AG04450 (cell line): ENCODE measurements around the gene ZDHHC14. TPM values are rescaled to one million over a fixed set of nuclear protein-coding genes. Genes with fewer than 3 reads are reported as not detected.

Experiments used
- CTCF ChIA-PET: fragments of 300-600, 350-600 bp; formaldehyde crosslinking; extraction: SDS; loops from one replicate; lab custom pipeline; 2022; ENCODE audit warnings: antibody characterized with exemption, inconsistent platforms; lab: Charles Lee
- POLR2A ChIA-PET: fragments of 350-600 bp; formaldehyde crosslinking; extraction: SDS; loops from one replicate; lab custom pipeline; 2021; ENCODE audit warnings: antibody characterized with exemption, inconsistent platforms; lab: Yijun Ruan, JAX
- DNase-seq: peaks from one replicate; pipeline ENCODE4 v3.0.0-alpha.2; 2011; ENCODE audit warnings: low read depth, low spot score
- H3K27ac ChIP-seq: one replicate; pipeline ENCODE4 v1.5.1; 2012; ENCODE audit warnings: low read depth, low read length, control low read depth
- H3K27me3 ChIP-seq: one replicate; pipeline ENCODE4 v1.6.0; 2012; ENCODE audit warnings: low read length; ENCODE audit not compliant: control insufficient read depth, insufficient read depth
- H3K4me3 ChIP-seq: 2 replicates; pipeline ENCODE4 v1.5.1; 2011; ENCODE audit warnings: mild to moderate bottlenecking, low read depth, low read length, control low read depth
- H3K9me3 ChIP-seq: 2 replicates; pipeline ENCODE4 v1.5.1; 2012; ENCODE audit warnings: low read length; ENCODE audit not compliant: control insufficient read depth, insufficient read depth
- polyA plus RNA-seq: library from polyadenylated mRNA; depleted of rRNA; stranded (reverse); fragments of >200 nt; gene quantifications from 2 replicates; pipeline ENCODE4 v1.2.3, GENCODE V29; 2011
- TF ChIP-seq, protein P1 (sequence below): IDR thresholded peaks from 2 replicates; pipeline ENCODE4 v1.5.1; 2011; ENCODE audit warnings: low read depth, low read length, control low read depth, inconsistent platforms

The ZDHHC14 gene
- polyA plus RNA-seq, 1 experiment, result 2.2 TPM

DNA sequence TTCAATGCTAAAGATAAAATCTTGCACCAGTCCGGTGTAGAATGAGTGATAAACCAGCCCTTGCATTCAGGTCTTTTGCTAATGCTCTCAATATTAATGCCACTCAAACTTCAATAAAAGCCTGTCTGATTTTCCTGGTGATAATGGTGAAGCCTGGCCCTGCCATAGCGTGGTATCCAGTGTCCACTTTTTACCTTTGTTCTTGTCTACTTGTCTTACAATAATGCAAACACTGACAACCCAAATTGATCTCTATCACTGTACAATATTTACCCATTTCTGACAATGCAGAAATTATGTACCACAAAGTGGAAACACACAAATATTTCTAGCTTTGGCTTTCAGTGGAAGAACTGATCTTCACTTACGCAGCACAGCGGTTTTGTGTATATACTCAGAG is 189.1 kb downstream of the ZDHHC14 start:
- TF ChIP-seq, protein P1, sequence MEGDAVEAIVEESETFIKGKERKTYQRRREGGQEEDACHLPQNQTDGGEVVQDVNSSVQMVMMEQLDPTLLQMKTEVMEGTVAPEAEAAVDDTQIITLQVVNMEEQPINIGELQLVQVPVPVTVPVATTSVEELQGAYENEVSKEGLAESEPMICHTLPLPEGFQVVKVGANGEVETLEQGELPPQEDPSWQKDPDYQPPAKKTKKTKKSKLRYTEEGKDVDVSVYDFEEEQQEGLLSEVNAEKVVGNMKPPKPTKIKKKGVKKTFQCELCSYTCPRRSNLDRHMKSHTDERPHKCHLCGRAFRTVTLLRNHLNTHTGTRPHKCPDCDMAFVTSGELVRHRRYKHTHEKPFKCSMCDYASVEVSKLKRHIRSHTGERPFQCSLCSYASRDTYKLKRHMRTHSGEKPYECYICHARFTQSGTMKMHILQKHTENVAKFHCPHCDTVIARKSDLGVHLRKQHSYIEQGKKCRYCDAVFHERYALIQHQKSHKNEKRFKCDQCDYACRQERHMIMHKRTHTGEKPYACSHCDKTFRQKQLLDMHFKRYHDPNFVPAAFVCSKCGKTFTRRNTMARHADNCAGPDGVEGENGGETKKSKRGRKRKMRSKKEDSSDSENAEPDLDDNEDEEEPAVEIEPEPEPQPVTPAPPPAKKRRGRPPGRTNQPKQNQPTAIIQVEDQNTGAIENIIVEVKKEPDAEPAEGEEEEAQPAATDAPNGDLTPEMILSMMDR, result no peak
- no peak for DNase-seq
- POLR2A ChIA-PET, result no interaction called here

DNA sequence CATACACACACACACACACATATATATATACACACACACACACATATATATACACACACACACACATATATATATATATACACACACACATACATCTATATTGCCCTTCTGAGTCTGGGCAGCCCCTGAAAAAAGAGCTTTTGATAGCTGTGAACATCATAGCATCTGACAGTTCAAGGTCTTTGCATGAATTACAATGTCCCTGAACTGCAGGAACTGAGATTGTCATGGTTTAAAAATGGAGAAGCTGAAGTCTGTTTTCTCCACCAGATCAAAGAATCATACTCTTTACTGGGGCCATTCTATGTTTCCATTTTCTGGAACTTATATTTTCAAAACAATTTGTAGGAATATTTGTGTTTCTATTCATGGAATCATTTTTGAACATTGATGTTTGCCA is 189.8 kb downstream of the ZDHHC14 start:
- CTCF ChIA-PET, result no interaction called here
- POLR2A ChIA-PET, result no interaction called here
- H3K27me3 ChIP-seq, result peaks cover 3% of the 10 kb centered on the region
- no peak for DNase-seq
- H3K4me3 ChIP-seq, result no peak overlapping the region
- no peaks in the 10 kb centered on the region for H3K9me3 ChIP-seq
- TF ChIP-seq, protein P1, result no peak
- H3K27ac ChIP-seq, result no peak overlapping the region

More for the DNA sequence above, 189.1 kb downstream of the ZDHHC14 start:
- Histone ChIP-seq H3K9me3 (no peaks in the 10 kb centered on the region), H3K27ac (no peak overlapping the region), H3K4me3 (no peak overlapping the region), H3K27me3 (peaks cover 3% of the 10 kb centered on the region)
- CTCF ChIA-PET, result interaction anchor here (0.5 kb wide), 1 partner anchor 192 kb away, joined by 6 read pairs; no protein-coding TSS in a partner anchor

DNA sequence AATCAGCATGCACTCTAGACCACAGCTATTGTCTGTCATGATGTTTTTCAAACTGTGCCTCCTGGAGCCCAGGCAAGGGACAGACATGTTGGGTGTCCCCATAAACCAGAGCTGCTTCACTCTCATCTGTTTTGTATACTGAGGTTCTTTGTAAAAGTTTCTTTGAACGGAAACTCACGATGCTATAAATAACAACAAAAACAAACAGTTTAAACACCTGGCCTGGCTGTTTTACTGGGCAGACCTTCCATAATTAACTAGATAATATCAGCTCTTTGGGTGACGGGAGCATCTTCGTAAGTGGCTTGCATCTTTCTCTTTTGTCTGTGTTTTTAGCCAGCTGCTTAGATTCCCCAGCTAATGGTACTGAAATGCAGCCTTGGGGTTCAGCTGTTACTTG is 190.3 kb downstream of the ZDHHC14 start:
- no peaks in the 10 kb centered on the region for H3K9me3 ChIP-seq
- ChIA-PET CTCF (no interaction called here), POLR2A (no interaction called here)
- no peak overlapping the region for H3K27ac ChIP-seq
- H3K27me3 ChIP-seq, result peaks cover 3% of the 10 kb centered on the region
- DNase-seq, result no peak
- H3K4me3 ChIP-seq, result no peak overlapping the region
- TF ChIP-seq, protein P1, result no peak

DNA sequence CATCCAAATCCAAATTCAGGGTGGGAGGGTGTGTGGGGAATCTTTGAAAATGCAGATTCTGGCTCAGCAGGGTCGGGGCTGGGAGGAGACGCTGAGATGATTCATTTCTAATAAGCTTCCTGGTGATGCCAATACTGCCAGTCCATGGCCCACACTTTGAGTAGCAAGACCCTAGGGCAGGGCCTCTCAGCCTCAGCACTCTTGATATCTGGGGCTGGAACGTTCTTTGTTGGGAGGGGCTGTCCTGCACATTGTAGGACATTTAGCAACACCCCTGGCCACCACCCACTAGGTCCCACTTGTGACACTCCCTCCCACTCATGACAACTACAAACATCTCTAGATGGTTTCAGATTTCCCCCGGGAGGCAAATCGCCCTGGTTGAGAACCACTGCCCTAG is 191.0 kb downstream of the ZDHHC14 start:
- Histone ChIP-seq H3K4me3 (no peak overlapping the region), H3K9me3 (no peaks in the 10 kb centered on the region), H3K27ac (no peak overlapping the region), H3K27me3 (peaks cover 3% of the 10 kb centered on the region)
- ChIA-PET CTCF (no interaction called here), POLR2A (no interaction called here)
- no peak for DNase-seq
- TF ChIP-seq, protein P1, result no peak

DNA sequence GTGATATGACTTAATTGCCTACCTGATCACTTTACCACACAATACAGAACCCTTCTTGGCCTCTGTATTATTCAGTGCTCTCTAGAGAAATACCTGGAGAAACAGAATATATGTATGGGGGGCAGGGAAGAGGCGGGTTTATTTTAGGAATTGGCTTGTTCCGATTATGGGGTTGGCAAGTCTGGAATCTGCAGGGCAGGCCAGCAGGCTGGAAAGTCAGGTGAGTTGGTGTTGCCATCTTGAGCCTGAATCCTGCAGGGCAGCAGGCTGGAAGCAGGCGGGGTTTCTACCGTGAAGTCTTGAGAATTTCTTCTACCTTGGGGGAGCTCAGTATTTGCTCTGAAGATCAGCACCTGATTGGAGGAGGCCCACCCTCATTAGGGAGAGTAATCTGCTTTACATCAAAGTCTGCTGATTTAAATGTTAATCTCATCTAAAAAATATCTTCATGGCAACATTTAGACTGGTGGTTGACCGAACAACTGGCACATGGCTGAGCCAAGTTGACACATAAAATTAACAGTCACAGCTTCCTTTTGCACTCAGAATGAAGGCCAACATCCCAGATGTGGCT is 193.9 kb downstream of the ZDHHC14 start:
- H3K9me3 ChIP-seq, result no peaks in the 10 kb centered on the region
- CTCF ChIA-PET, result no interaction called here
- POLR2A ChIA-PET, result no interaction called here
- no peaks in the 10 kb centered on the region for H3K27me3 ChIP-seq
- DNase-seq, result no peak
- H3K27ac ChIP-seq, result no peak overlapping the region
- TF ChIP-seq, protein P1, result no peak
- H3K4me3 ChIP-seq, result no peak overlapping the region
